IPS DF 4.7 (cell line): Measurements from ENCODE around the gene VPS35L.
"Not testable (repeated sequence)": the region's sequence is repeated elsewhere in the genome, so short reads cannot be mapped to it uniquely, and the experiment has no call there.

ENCODE experiments used
- DNase-seq: peaks from one replicate; pipeline ENCODE4 v3.0.0-alpha.2; 2013; ENCODE audit warnings: low spot score; ENCODE audit errors: extremely low read depth

VPS35L gene

GRCh38 chr16:19710991-19711545, 155.6 kb downstream of the VPS35L start:
- no peak for DNase-seq

GRCh38 chr16:19711643-19712042, 156.1 kb downstream of the VPS35L start:
- DNase-seq = no peak

- DNase-seq = no peak
These were observed 157.0 kb downstream of the VPS35L start for GRCh38 chr16:19712418-19713058.

GRCh38 chr16:19713697-19714096, 158.2 kb downstream of the VPS35L start:
- DNase-seq = no peak

- DNase-seq = no peak
These were observed 160.1 kb downstream of the VPS35L start for GRCh38 chr16:19715566-19715965.

GRCh38 chr16:19716183-19716582, 160.7 kb downstream of the VPS35L start:
- DNase-seq = no peak

- DNase-seq = not testable (repeated sequence)
These were observed 161.2 kb downstream of the VPS35L start for GRCh38 chr16:19716728-19717127.

- DNase-seq = no peak
These were observed 161.8 kb downstream of the VPS35L start for GRCh38 chr16:19717314-19717713.

- DNase-seq = peak; percentile 74
These were observed 162.5 kb downstream of the VPS35L start, which contains the start of the genes IQCK and KNOP1 for GRCh38 chr16:19717741-19718623. TSS of gene IQCK (plus strand) at chr16:19718271. CDS start at chr16:19718307, 36 bp downstream. TSS of gene KNOP1 (minus strand) at chr16:19718227. CDS start at chr16:19715035, 3,192 bp downstream.

GRCh38 chr16:19718624-19718965, 163.1 kb downstream of the VPS35L start:
- no peak for DNase-seq

GRCh38 chr16:19722269-19722952, 166.9 kb downstream of the VPS35L start:
- no peak for DNase-seq

- DNase-seq = no peak
These were observed 167.5 kb downstream of the VPS35L start for GRCh38 chr16:19722981-19723380.

- DNase-seq = no peak
These were observed 173.1 kb downstream of the VPS35L start for GRCh38 chr16:19728636-19728965.

- DNase-seq = no peak
These were observed 178.0 kb downstream of the VPS35L start for GRCh38 chr16:19733551-19733950.

GRCh38 chr16:19735074-19735867, 179.8 kb downstream of the VPS35L start:
- DNase-seq = no peak

- DNase-seq = no peak
These were observed 182.0 kb downstream of the VPS35L start for GRCh38 chr16:19737306-19738038.

GRCh38 chr16:19741354-19741753, 185.9 kb downstream of the VPS35L start:
- DNase-seq = no peak

- no peak for DNase-seq
These were observed 188.3 kb downstream of the VPS35L start for GRCh38 chr16:19743816-19744159.

GRCh38 chr16:19744670-19745069, 189.2 kb downstream of the VPS35L start:
- no peak for DNase-seq

- DNase-seq = no peak
These were observed 189.9 kb downstream of the VPS35L start for GRCh38 chr16:19745286-19746010.
